ENCODE measurements around the gene NEMP1. TPM values are rescaled to one million over a fixed set of nuclear protein-coding genes. Genes with fewer than 3 reads are reported as not detected.

Gene NEMP1
- total and polyA plus RNA-seq, 4 donors: 3.7 to 14.3 (median 7.7) TPM

- H3K9ac ChIP-seq (ENCODE audit: insufficient read depth in 1 of 2, low read length in 2 of 2): peak within 1 kb of the TSS; percentile 69 to 74
- peak; percentile 58 to 73 (median 72) for DNase-seq
- no peaks in the 10 kb centered on the region for H3K27me3 ChIP-seq (ENCODE audit: control insufficient read depth in 3 of 3, insufficient read depth in 3 of 3, low read length in 2 of 3)
- peaks cover 0 to 12% (median 4%) of the 10 kb centered on the region in 5 donors for H3K4me1 ChIP-seq (ENCODE audit: control insufficient read depth in 5 of 5, insufficient read depth in 5 of 5, low read length in 5 of 5)
- H3K27ac ChIP-seq (ENCODE audit: low read depth in 1 of 2, low read length in 1 of 2): peak within 1 kb of the TSS; percentile 30 to 82
- ATAC-seq (ENCODE audit: insufficient read depth, low FRiP score): peak; percentile 79
- TF ChIP-seq CTCF (IDR thresholded peaks at IDR 0.05; ENCODE audit: control extremely low read depth, extremely low read depth): peak; percentile 34
- H3K4me3 ChIP-seq: peak within 1 kb of the TSS; percentile 71
- 1% methylated on average over 34 to 94 of the region's 94 CpGs for WGBS, 2 donors
- no peaks in the 10 kb centered on the region for H3K9me3 ChIP-seq (ENCODE audit: control insufficient read depth in 4 of 4, insufficient read depth in 3 of 4, low read length in 3 of 4)
- peaks cover 0 to 25% (median 20%) of the 10 kb centered on the region in 4 donors for H3K36me3 ChIP-seq (ENCODE audit: control insufficient read depth in 4 of 4, insufficient read depth in 4 of 4, low read length in 4 of 4)
Observed at GRCh38 chr12:57005980-57006808, 72.4 kb downstream of the NEMP1 start, which contains the start of gene ZBTB39. TSS of gene ZBTB39 (minus strand) at chr12:57006546. CDS start at chr12:57004917, 1,629 bp downstream.

Other genes with a start within 250 kb of the NEMP1 start
- not detected for gene SDR9C7, start 144.4 kb downstream of the NEMP1 start, total RNA-seq
- not detected for gene SDR9C7, start 144.4 kb downstream of the NEMP1 start, polyA plus RNA-seq
- under 1 TPM; 0.31 to 0.68 TPM for gene RDH16, start 121.2 kb downstream of the NEMP1 start, total RNA-seq
- under 1 TPM; 0.11 to 0.45 TPM for gene RDH16, start 121.2 kb downstream of the NEMP1 start, polyA plus RNA-seq
- 1 to 10 TPM; 6.4 to 9.1 TPM for gene ZBTB39, start 72.2 kb downstream of the NEMP1 start, total RNA-seq
- 1 to 10 TPM; 2.2 to 2.5 TPM for gene ZBTB39, start 72.2 kb downstream of the NEMP1 start, polyA plus RNA-seq
- gene TAC3, start 62.3 kb downstream of the NEMP1 start, total RNA-seq: not detected
- not detected for gene TAC3, start 62.3 kb downstream of the NEMP1 start, polyA plus RNA-seq
- gene MYO1A, start 28.7 kb downstream of the NEMP1 start, total RNA-seq: under 1 TPM; 0.09 to 0.67 TPM
- gene MYO1A, start 28.7 kb downstream of the NEMP1 start, polyA plus RNA-seq: under 1 TPM; 0.13 to 0.28 TPM
- 10 to 100 TPM; 45.2 to 51.3 TPM for gene NAB2, start 10.3 kb upstream of the NEMP1 start, total RNA-seq
- 10 to 100 TPM; 16.7 to 32.5 TPM for gene NAB2, start 10.3 kb upstream of the NEMP1 start, polyA plus RNA-seq
- gene STAT6, start 32.6 kb upstream of the NEMP1 start, total RNA-seq: 100 to 1,000 TPM; 118 to 216 TPM
- gene STAT6, start 32.6 kb upstream of the NEMP1 start, polyA plus RNA-seq: 100 to 1,000 TPM; 150 to 199 TPM
- 100 to 1,000 TPM; 166 to 338 TPM for gene LRP1, start 49.7 kb upstream of the NEMP1 start, total RNA-seq
- gene LRP1, start 49.7 kb upstream of the NEMP1 start, polyA plus RNA-seq: 10 to 100 TPM; 52.6 to 77.4 TPM
- gene LRP1-AS, start 68.8 kb upstream of the NEMP1 start, total RNA-seq: not detected
- gene LRP1-AS, start 68.8 kb upstream of the NEMP1 start, polyA plus RNA-seq: not detected
- under 1 TPM; 0.80 to 0.94 TPM for gene NXPH4, start 138.0 kb upstream of the NEMP1 start, total RNA-seq
- under 1 TPM; 0.15 to 0.16 TPM for gene NXPH4, start 138.0 kb upstream of the NEMP1 start, polyA plus RNA-seq
- 100 to 1,000 TPM in 1 of 2 donors, 10 to 100 TPM in 1; 46.1 to 113 TPM for gene SHMT2, start 150.9 kb upstream of the NEMP1 start, total RNA-seq
- gene SHMT2, start 150.9 kb upstream of the NEMP1 start, polyA plus RNA-seq: 10 to 100 TPM; 56.6 to 97.0 TPM
- 1 to 10 TPM; 1.7 to 5.9 TPM for gene STAC3, start 172.4 kb upstream of the NEMP1 start, total RNA-seq
- 1 to 10 TPM; 6.9 to 7.4 TPM for gene STAC3, start 172.4 kb upstream of the NEMP1 start, polyA plus RNA-seq

Data from lung (tissue), 12 donors.